ENCODE data around the gene OAS1. TPM values are rescaled to one million over a fixed set of nuclear protein-coding genes. Genes with fewer than 3 reads are reported as not detected.
A peak's percentile ranks its signal among the peaks of the same experiment; 100 is the strongest.

The OAS1 gene
- total RNA-seq: 100 to 1,000 TPM; 143 to 146 TPM

- Mint-ChIP-seq H3K27ac (peak within 1 kb of the TSS; percentile 95), H3K27me3 (ENCODE audit: low read depth) (no peaks in the 10 kb centered on the region), H3K36me3 (ENCODE audit: low read depth) (peaks cover 51% of the 10 kb centered on the region), H3K9me3 (ENCODE audit: insufficient read depth) (peaks cover 3% of the 10 kb centered on the region), H3K4me1 (ENCODE audit: low read depth) (peaks cover 68% of the 10 kb centered on the region), H3K4me3 (peak within 1 kb of the TSS; percentile 95)
- ATAC-seq: peak; percentile 88
- CTCF ChIA-PET: interaction anchor here (0.5 to 3.3 kb wide), 14 partner anchors 9 to 246 kb away, joined by 3 to 20 read pairs (median 4); partner anchors contain the start of genes OAS2 and OAS3
- DNase-seq: peak; percentile 74
- POLR2A ChIA-PET: interaction anchor here (0.6 to 7.4 kb wide), 12 partner anchors 9 to 280 kb away, joined by 3 to 104 read pairs (median 4); partner anchors contain the start of genes OAS2 and OAS3
Measured at GRCh38 chr12:112906712-112907414, at the start of gene OAS1. OAS1 (plus strand) TSS chr12:112906962; CDS start chr12:112907040, 78 bp downstream.

- no peak for DNase-seq
- no peaks in the 10 kb centered on the region for H3K9me3 Mint-ChIP-seq (ENCODE audit: insufficient read depth)
- no peak for ATAC-seq
- POLR2A ChIA-PET: no interaction called here
- H3K27ac Mint-ChIP-seq: no peak overlapping the region
- CTCF ChIA-PET: no interaction called here
- H3K36me3 Mint-ChIP-seq (ENCODE audit: low read depth): no peaks in the 10 kb centered on the region
- peaks cover 21% of the 10 kb centered on the region for H3K27me3 Mint-ChIP-seq (ENCODE audit: low read depth)
- H3K4me3 Mint-ChIP-seq: no peak overlapping the region
- H3K4me1 Mint-ChIP-seq (ENCODE audit: low read depth): no peaks in the 10 kb centered on the region
Measured at GRCh38 chr12:112859291-112859690, 47.5 kb upstream of the OAS1 start.

DNA sequence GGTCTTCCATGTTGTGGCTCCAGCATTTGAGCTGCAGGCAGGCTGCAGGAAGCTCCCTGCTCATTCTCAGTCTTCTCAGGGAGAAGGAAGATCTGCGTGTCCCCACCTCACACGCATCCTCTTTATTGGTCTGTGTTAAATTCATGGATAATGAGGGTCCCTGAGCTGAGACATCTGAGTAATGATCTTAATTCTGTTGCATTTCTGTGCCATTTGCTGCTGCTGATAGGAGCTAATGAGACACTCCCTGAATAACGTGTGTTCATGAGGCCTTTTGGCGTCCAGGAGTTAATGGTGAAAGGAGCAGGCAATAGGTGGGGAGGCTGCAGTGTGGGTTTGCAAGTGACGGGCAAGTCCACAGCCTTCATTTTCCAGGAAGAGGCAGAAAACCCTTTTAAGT is 46.6 kb upstream of the OAS1 start:
- Mint-ChIP-seq H3K36me3 (ENCODE audit: low read depth) (no peaks in the 10 kb centered on the region), H3K4me1 (ENCODE audit: low read depth) (no peaks in the 10 kb centered on the region), H3K27ac (no peak overlapping the region), H3K27me3 (ENCODE audit: low read depth) (peaks cover 20% of the 10 kb centered on the region), H3K9me3 (ENCODE audit: insufficient read depth) (no peaks in the 10 kb centered on the region), H3K4me3 (no peak overlapping the region)
- ChIA-PET CTCF (interaction anchor here (0.6 kb wide), 1 partner anchor 323 kb away, joined by 3 read pairs; no protein-coding TSS in a partner anchor), POLR2A (no interaction called here)
- ATAC-seq: no peak
- no peak for DNase-seq

- POLR2A ChIA-PET: no interaction called here
- DNase-seq (no peak), ATAC-seq (no peak)
- H3K36me3 Mint-ChIP-seq (ENCODE audit: low read depth): no peaks in the 10 kb centered on the region
- no peaks in the 10 kb centered on the region for H3K4me1 Mint-ChIP-seq (ENCODE audit: low read depth)
- H3K9me3 Mint-ChIP-seq (ENCODE audit: insufficient read depth): no peaks in the 10 kb centered on the region
- CTCF ChIA-PET: no interaction called here
- H3K4me3 Mint-ChIP-seq: no peak overlapping the region
- H3K27me3 Mint-ChIP-seq (ENCODE audit: low read depth): peaks cover 14% of the 10 kb centered on the region
- no peak overlapping the region for H3K27ac Mint-ChIP-seq
Measured at GRCh38 chr12:112861284-112861683, 45.5 kb upstream of the OAS1 start.

GRCh38 chr12:112862636-112863290 is 44.0 kb upstream of the OAS1 start:
- POLR2A ChIA-PET: no interaction called here
- H3K27ac Mint-ChIP-seq: no peak overlapping the region
- H3K4me3 Mint-ChIP-seq: no peak overlapping the region
- DNase-seq (no peak), ATAC-seq (no peak)
- H3K4me1 Mint-ChIP-seq (ENCODE audit: low read depth): no peaks in the 10 kb centered on the region
- H3K36me3 Mint-ChIP-seq (ENCODE audit: low read depth): no peaks in the 10 kb centered on the region
- H3K9me3 Mint-ChIP-seq (ENCODE audit: insufficient read depth): no peaks in the 10 kb centered on the region
- peaks cover 11% of the 10 kb centered on the region for H3K27me3 Mint-ChIP-seq (ENCODE audit: low read depth)
- CTCF ChIA-PET: no interaction called here

DNA sequence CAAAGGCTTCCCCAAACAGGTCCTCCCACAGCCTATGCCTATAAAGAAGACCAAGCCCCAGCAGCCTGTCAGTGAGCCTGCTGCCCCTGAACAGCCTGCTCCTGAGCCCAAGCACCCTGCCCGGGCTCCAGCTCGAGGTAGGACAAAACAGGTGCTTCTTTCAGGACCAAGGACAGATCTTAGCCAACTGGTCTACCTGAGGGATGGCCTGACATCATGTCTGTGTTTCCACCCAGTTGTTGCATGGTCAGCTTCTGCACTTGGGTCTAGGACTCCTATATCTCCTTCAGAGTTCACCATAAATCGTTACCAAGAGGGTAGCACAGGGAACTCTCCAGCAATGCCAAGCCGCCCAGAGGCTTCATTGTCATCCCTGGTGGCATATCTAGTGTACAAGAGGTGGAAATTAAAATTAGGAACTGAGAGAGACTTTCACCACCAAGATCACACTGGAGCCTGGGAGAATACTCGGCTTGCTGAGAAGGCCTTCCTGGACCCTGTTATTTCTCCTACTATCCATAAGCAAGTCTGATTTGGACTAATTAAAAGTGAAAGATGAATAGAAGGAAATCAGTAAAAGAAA is 38.2 kb upstream of the OAS1 start:
- H3K27ac Mint-ChIP-seq: no peak overlapping the region
- H3K4me3 Mint-ChIP-seq: no peak overlapping the region
- H3K9me3 Mint-ChIP-seq (ENCODE audit: insufficient read depth): no peaks in the 10 kb centered on the region
- POLR2A ChIA-PET: no interaction called here
- DNase-seq (peak; percentile 26), ATAC-seq (no peak)
- CTCF ChIA-PET: no interaction called here
- no peaks in the 10 kb centered on the region for H3K36me3 Mint-ChIP-seq (ENCODE audit: low read depth)
- no peaks in the 10 kb centered on the region for H3K4me1 Mint-ChIP-seq (ENCODE audit: low read depth)
- peaks cover 28% of the 10 kb centered on the region for H3K27me3 Mint-ChIP-seq (ENCODE audit: low read depth)

DNA sequence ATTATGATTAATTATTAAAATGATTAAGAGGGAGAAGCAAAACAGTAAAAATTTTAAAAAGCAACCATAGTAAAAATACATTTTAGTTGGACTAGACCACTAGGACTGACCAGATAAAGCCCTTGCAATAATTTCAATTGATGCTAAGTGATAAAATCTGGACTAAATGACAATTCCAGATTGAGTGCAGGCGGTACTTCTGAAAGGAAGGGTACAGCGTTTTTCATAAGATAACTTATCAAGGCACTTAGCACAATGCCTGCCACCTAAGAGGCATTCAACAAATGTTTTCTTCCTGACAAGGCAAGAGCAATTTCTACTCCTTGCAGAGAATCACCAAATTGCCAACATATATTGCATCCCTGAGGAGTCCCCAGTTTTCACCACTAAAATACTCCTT is 37.7 kb upstream of the OAS1 start:
- POLR2A ChIA-PET: no interaction called here

GRCh38 chr12:112869778-112870177 is 37.0 kb upstream of the OAS1 start:
- ATAC-seq (no peak), DNase-seq (no peak)
- CTCF ChIA-PET: no interaction called here
- Mint-ChIP-seq H3K9me3 (ENCODE audit: insufficient read depth) (no peaks in the 10 kb centered on the region), H3K36me3 (ENCODE audit: low read depth) (no peaks in the 10 kb centered on the region), H3K4me1 (ENCODE audit: low read depth) (no peaks in the 10 kb centered on the region), H3K27me3 (ENCODE audit: low read depth) (peaks cover 30% of the 10 kb centered on the region), H3K27ac (no peak overlapping the region), H3K4me3 (no peak overlapping the region)
- POLR2A ChIA-PET: no interaction called here

More for the DNA sequence above, 37.7 kb upstream of the OAS1 start:
- Mint-ChIP-seq H3K36me3 (ENCODE audit: low read depth) (no peaks in the 10 kb centered on the region), H3K27ac (no peak overlapping the region), H3K27me3 (ENCODE audit: low read depth) (peaks cover 30% of the 10 kb centered on the region), H3K4me3 (no peak overlapping the region), H3K9me3 (ENCODE audit: insufficient read depth) (no peaks in the 10 kb centered on the region), H3K4me1 (ENCODE audit: low read depth) (no peaks in the 10 kb centered on the region)
- DNase-seq: no peak
- no peak for ATAC-seq
- CTCF ChIA-PET: no interaction called here

- DNase-seq (no peak), ATAC-seq (no peak)
- no peaks in the 10 kb centered on the region for H3K4me1 Mint-ChIP-seq (ENCODE audit: low read depth)
- peaks cover 28% of the 10 kb centered on the region for H3K27me3 Mint-ChIP-seq (ENCODE audit: low read depth)
- POLR2A ChIA-PET: no interaction called here
- no peaks in the 10 kb centered on the region for H3K36me3 Mint-ChIP-seq (ENCODE audit: low read depth)
- CTCF ChIA-PET: no interaction called here
- no peak overlapping the region for H3K27ac Mint-ChIP-seq
- H3K4me3 Mint-ChIP-seq: no peak overlapping the region
- H3K9me3 Mint-ChIP-seq (ENCODE audit: insufficient read depth): no peaks in the 10 kb centered on the region
Measured at GRCh38 chr12:112870267-112870980, 36.3 kb upstream of the OAS1 start.

DNA sequence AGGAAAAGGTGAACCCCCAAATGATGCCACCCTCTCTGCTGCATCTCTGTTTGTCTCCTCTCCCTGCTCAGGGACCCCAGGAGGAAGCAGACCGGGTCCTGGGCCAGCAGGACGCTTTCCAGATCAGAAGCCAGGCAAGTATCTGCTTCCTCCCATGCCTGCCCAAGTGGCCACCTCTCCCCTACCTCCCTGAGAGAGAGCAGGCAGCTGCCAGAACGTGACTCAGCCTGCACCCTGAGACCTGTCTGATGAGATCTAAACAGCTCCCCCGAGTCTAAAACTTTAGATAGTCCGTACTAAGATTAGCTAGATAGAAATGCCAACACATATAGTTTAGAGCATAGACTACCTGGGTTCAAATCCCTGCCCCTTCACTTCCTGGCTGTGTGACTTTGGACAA is 31.2 kb upstream of the OAS1 start:
- ATAC-seq: no peak

DNA sequence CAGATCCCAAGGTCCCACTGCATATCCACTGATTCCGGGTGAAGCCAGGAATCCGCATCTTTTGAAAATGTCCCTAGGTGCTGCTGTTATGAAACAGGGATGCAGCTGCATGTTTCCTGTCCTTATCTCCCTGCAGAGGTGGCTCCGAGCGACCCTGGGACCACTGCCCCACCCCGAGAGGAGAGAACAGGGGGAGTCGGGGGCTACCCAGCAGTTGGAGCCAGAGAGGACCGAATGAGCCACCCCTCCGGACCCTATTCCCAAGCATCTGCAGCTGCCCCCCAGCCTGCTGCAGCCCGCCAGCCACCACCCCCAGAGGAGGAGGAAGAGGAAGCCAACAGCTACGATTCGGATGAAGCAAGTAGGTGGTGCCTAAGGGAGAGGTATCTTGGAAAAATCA is 30.3 kb upstream of the OAS1 start:
- Mint-ChIP-seq H3K27ac (no peak overlapping the region), H3K4me3 (no peak overlapping the region), H3K4me1 (ENCODE audit: low read depth) (no peaks in the 10 kb centered on the region), H3K27me3 (ENCODE audit: low read depth) (peaks cover 42% of the 10 kb centered on the region), H3K36me3 (ENCODE audit: low read depth) (no peaks in the 10 kb centered on the region), H3K9me3 (ENCODE audit: insufficient read depth) (no peaks in the 10 kb centered on the region)
- ATAC-seq: no peak
- CTCF ChIA-PET: interaction anchor here (1.3 to 1.6 kb wide), 2 partner anchors 8 to 19 kb away, joined by 3 to 4 read pairs; no protein-coding TSS in a partner anchor
- DNase-seq: no peak
- POLR2A ChIA-PET: interaction anchor here (0.5 kb wide), 1 partner anchor 868 kb away, joined by 3 read pairs; no protein-coding TSS in a partner anchor

More for the DNA sequence above, 31.2 kb upstream of the OAS1 start:
- no peak for DNase-seq
- Mint-ChIP-seq H3K4me3 (no peak overlapping the region), H3K36me3 (ENCODE audit: low read depth) (no peaks in the 10 kb centered on the region), H3K9me3 (ENCODE audit: insufficient read depth) (no peaks in the 10 kb centered on the region), H3K4me1 (ENCODE audit: low read depth) (no peaks in the 10 kb centered on the region), H3K27ac (no peak overlapping the region), H3K27me3 (ENCODE audit: low read depth) (peaks cover 49% of the 10 kb centered on the region)
- POLR2A ChIA-PET: no interaction called here
- CTCF ChIA-PET: interaction anchor here (1.3 to 1.6 kb wide), 2 partner anchors 9 to 19 kb away, joined by 3 to 4 read pairs; no protein-coding TSS in a partner anchor
